ENCODE measurements around the gene NOTUM. TPM values are rescaled to one million over a fixed set of nuclear protein-coding genes. Genes with fewer than 3 reads are reported as not detected.

Gene NOTUM
- total RNA-seq, 4 donors from 2014 or later, result 1.1 to 11.5 (median 1.5) TPM

- Histone ChIP-seq H3K4me1 (peaks cover 57% of the 10 kb centered on the region), H3K9me3 (no peaks in the 10 kb centered on the region), H3K27ac (no peak overlapping the region), H3K27me3 (peaks cover 51% of the 10 kb centered on the region), H3K4me3 (no peak overlapping the region), H3K36me3 (no peaks in the 10 kb centered on the region)
- WGBS, result 68% methylated on average over 21 of the region's 22 CpGs
- no peak for DNase-seq (ENCODE audit: low spot score in 2 of 2)
- TF ChIP-seq CTCF (IDR thresholded peaks at IDR 0.05) (no peak), POLR2AphosphoS5 (IDR thresholded peaks at IDR 0.05) (no peak), EP300 (IDR thresholded peaks at IDR 0.05) (no peak), POLR2A (IDR thresholded peaks at IDR 0.05) (no peak)
Observed at GRCh38 chr17:81964081-81964849, 3.3 kb upstream of the NOTUM start.

GRCh38 chr17:81962499-81963441 lies 1.8 kb upstream of the NOTUM start:
- 69% methylated on average over 27 of the region's 37 CpGs for WGBS
- peaks cover 66% of the 10 kb centered on the region for H3K27me3 ChIP-seq
- no peak for DNase-seq (ENCODE audit: low spot score in 2 of 2)
- H3K36me3 ChIP-seq, result no peaks in the 10 kb centered on the region
- H3K4me1 ChIP-seq, result peaks cover 45% of the 10 kb centered on the region
- no peak overlapping the region for H3K27ac ChIP-seq
- TF ChIP-seq POLR2AphosphoS5 (IDR thresholded peaks at IDR 0.05) (no peak), CTCF (IDR thresholded peaks at IDR 0.05) (no peak), EP300 (IDR thresholded peaks at IDR 0.05) (no peak), POLR2A (IDR thresholded peaks at IDR 0.05) (no peak)
- H3K9me3 ChIP-seq, result no peaks in the 10 kb centered on the region
- no peak overlapping the region for H3K4me3 ChIP-seq

GRCh38 chr17:81961521-81962498 lies 823 bp upstream of the NOTUM start:
- 42% methylated on average over 8 of the region's 82 CpGs for WGBS
- Histone ChIP-seq H3K27me3 (peaks cover 70% of the 10 kb centered on the region), H3K4me1 (peaks cover 35% of the 10 kb centered on the region), H3K4me3 (peak overlapping the region; percentile 47), H3K27ac (no peak overlapping the region), H3K36me3 (no peaks in the 10 kb centered on the region), H3K9me3 (no peaks in the 10 kb centered on the region)
- TF ChIP-seq POLR2AphosphoS5 (IDR thresholded peaks at IDR 0.05) (no peak), POLR2A (IDR thresholded peaks at IDR 0.05) (no peak), CTCF (IDR thresholded peaks at IDR 0.05) (no peak), EP300 (IDR thresholded peaks at IDR 0.05) (no peak)
- DNase-seq (ENCODE audit: low spot score in 2 of 2), result no peak

GRCh38 chr17:81960130-81960958 lies 643 bp downstream of the NOTUM start:
- H3K4me3 ChIP-seq, result peak overlapping the region; percentile 47
- no peaks in the 10 kb centered on the region for H3K36me3 ChIP-seq
- no peaks in the 10 kb centered on the region for H3K9me3 ChIP-seq
- H3K4me1 ChIP-seq, result peaks cover 32% of the 10 kb centered on the region
- H3K27me3 ChIP-seq, result peaks cover 70% of the 10 kb centered on the region
- WGBS, result 4% methylated on average over 31 of the region's 98 CpGs
- no peak overlapping the region for H3K27ac ChIP-seq
- TF ChIP-seq EP300 (IDR thresholded peaks at IDR 0.05) (no peak), POLR2A (IDR thresholded peaks at IDR 0.05) (no peak), CTCF (IDR thresholded peaks at IDR 0.05) (no peak), POLR2AphosphoS5 (IDR thresholded peaks at IDR 0.05) (no peak)
- no peak for DNase-seq (ENCODE audit: low spot score in 2 of 2)
